HG02973 (cell line): ENCODE results near the gene SRRM3.
"Not testable (repeated sequence)": the region's sequence is repeated elsewhere in the genome, so short reads cannot be mapped to it uniquely, and the experiment has no call there.

ENCODE experiments used
- ATAC-seq: cut with Tn5 transposase; IDR thresholded peaks from one replicate; pipeline ENCODE4 v1.9.1; 2021; ENCODE audit warnings: moderate library complexity; ENCODE audit not compliant: unreplicated experiment

The SRRM3 gene

GRCh38 chr7:76285604-76286374 lies 84.1 kb downstream of the SRRM3 start:
- no peak for ATAC-seq

DNA sequence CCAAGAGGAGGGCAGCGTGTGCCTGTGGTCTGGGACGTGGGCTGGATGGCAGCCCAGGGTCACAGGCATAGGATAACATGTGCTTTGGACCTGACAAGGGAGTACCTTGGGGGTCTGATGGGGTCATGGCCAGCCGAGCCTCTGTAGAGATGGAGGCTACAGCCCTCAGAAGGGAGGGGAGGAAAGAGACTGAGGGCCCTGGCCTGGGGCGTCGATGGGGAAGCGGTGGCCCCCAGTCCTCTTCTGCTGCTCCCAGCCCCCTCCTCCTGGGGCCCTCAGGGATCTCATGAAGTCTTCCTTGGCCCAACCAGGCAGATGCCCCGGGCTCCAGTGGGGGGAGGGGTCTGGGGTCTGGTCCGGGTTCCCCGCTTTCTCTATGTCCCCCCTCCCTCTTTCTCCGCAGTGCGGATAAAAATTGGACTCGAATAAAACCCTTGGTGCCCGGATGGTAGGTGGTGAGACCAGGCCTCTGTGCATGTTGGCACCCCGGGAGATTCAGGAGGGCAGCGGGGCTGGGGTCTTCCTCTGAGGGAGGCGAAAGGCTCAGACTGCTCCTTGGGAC lies 85.2 kb downstream of the SRRM3 start:
- ATAC-seq = no peak

DNA sequence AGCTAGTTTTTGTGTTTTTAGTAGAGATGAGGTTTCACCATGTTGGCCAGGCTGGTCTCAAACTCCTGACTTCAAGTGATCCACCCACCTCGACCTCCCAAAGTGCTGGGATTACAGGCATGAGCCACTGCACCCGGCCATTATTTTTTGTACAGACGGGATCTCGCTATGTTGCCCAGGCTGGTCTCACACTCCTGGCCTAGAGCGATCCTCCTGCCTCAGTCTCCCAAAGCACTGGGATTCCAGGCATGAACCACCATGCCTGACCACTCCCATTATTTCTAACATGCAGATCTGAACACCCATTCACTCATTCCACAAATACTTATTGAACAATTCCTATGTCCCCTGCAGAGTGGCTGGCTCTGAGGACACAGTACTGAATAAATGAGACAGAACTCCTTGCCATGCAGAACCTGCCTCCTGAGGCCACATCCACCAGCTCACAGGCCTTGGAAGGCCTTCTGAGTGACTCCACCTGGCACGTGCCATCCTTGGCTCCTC lies 89.2 kb downstream of the SRRM3 start:
- not testable (repeated sequence) for ATAC-seq

DNA sequence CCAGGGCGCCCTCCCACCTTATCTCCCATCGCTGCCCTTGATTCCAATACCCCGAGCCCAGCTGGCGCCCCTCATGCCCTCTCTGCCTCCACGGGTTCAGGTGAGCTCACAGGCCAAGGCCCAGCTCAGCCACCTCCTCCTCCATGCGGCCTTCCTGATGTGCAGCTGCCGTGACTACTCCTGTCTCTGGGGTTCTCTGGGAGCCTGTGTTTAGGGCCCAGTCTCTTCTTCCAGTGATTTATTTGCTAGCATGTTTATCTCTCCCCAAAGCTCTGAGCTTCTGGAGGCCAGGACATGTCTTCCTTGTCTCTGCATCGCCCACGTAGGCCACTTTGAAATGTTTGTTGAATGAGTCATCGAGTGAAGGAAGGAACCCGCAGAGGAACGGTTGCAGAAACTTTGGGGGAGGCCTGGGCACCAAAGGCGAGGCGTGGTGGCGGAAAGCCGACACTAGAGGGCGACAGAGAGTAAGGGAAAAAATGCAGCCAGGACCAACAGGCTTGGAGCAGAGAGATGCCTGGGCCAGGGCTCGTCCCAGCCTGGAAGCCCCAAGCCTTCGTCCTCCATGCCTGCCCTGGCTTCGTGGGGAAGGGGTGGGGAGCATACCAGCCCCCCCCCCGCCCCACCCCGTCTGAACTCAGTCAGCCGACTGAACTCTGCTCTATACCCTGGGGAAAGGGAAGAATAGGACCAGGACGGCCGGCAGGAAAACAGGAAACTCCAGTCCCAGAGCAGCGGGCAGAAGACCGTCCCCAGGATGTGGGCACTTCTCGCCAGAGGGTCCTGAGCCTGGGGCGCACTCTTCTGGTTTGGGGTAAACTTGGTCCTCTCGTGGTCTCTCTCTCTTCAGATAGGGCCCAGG lies 89.9 kb downstream of the SRRM3 start:
- peak; percentile 84 for ATAC-seq

- no peak for ATAC-seq
Measured at GRCh38 chr7:76292213-76292573, 90.5 kb downstream of the SRRM3 start.

- ATAC-seq = not testable (repeated sequence)
Measured at GRCh38 chr7:76292911-76293310, 91.2 kb downstream of the SRRM3 start.

DNA sequence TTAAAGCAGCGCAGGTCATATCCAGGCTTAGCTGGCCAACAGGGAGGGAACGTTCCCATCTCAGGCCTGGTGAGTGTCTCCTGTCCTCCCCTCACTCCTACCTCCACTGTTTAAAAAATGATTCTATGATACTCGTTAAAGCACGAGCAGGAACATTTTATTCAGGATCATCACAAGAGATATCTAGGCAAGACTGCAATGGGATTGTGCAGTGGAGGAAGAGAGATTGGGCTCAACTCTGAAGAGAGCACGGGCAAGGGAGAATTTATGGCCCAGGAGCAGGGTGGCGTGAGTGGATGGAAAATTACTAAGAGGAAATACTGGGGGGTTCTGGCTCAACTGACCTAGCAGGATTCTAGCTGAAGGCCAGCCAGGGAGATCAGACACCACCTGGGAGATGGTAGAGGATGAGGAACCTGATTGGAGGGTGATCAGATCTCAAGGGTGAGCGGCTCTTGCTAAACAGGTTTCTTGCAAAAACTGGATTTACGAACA lies 91.8 kb downstream of the SRRM3 start:
- no peak for ATAC-seq

DNA sequence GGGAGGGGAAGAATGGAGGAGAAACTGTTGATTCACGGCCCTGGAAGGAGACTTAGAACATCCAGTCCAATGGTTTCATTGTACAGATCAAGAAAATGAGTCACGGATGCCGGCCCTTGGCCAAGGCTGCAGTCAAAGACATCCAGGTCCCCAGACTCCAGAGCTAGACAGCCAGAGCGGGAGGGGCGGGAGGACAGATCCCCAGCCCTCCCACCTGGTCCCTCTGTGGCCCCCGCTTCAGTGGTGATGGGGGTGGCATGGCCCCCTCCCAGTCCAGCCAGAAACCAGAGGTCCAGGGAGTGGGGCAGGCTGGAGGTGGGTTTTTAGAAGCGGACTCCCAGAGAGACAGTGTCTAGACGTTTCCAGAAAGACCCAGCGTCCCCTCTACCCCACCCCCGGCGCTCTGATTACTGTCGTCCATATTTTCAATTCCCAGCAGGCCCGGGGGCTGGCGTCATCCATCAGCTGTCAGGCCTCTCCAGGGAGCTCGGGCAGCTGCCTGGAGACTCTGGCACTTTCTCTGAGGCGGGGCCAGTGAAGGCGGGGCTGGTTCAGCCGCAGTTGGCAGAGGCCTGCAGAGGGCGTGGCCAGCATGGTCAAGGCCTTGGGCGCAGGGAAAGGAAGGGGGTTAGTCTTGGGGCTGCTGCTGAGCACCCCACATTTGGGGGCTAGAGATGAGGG lies 92.8 kb downstream of the SRRM3 start:
- ATAC-seq = no peak

GRCh38 chr7:76296743-76297740 lies 95.3 kb downstream of the SRRM3 start:
- ATAC-seq = no peak

DNA sequence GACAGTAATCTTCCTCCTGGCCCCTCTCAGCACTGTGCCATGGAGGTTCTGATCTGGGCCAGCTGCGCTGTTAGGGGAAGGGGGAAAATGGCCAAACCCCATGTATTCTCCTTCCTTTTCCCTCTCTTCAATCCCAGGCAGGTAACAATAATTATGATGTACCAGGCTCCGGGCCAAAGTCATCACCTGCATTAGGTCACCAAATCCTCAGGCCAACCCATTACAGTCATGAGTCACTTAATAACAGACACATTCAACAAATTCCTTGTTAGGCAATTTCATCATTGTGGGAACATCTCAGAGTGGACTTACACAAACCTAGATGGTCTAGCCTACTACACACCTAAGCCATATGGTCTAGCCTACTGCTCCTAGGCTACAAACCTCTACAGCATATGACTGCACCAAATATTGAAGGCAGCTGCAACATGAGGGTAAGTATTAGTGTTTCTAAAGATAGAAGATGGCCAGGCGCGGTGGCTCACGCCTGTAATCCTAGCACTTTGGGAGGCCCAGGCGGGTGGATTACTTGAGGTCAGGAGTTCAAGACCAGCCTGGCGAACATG lies 98.6 kb downstream of the SRRM3 start:
- no peak for ATAC-seq

GRCh38 chr7:76301000-76301399 lies 99.3 kb downstream of the SRRM3 start:
- no peak for ATAC-seq

GRCh38 chr7:76302347-76303201 lies 100.9 kb downstream of the SRRM3 start, which contains the start of gene HSPB1:
HSPB1 (plus strand) TSS chr7:76302673; CDS start chr7:76302713, 40 bp downstream.
- peak; percentile 41 for ATAC-seq

DNA sequence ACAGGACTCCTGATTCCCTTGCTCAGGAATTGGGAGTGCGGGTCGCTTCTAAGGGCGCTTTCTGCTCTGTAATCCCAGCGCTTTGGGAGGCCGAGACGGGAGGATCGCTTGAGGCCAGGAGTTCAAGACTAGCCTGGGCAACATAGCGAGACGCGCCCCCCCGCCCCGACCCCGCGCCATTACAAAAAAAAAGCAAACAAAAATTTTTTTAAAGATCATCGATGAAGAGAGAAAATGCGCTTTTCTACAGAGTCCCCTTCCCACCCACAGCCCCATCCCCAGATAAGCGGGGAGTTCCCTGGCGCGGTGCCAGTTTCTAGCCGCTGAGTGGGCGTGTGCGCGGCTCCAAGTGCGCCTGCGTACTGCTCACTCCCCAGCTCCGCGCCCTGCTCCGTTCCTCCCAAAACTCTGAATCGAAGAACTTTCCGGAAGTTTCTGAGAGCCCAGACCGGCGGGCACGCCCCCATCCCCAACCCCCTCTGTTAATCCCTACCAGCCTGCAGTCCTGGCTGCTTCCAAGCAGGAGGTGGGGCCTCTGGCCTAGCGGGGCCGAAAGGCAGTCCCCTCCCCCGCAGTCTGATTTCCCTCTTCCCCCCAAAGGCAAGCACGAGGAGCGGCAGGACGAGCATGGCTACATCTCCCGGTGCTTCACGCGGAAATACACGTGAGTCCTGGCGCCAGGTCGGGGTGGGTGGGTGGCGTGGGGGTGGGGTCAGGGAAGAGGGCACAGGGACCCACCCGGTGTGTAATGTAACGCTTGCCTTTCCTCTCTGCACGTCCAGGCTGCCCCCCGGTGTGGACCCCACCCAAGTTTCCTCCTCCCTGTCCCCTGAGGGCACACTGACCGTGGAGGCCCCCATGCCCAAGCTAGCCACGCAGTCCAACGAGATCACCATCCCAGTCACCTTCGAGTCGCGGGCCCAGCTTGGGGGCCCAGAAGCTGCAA lies 101.8 kb downstream of the SRRM3 start:
- ATAC-seq = no peak

GRCh38 chr7:76304888-76305375 lies 103.2 kb downstream of the SRRM3 start:
- ATAC-seq = no peak

- ATAC-seq = not testable (repeated sequence)
Measured at GRCh38 chr7:76308874-76309273, 107.2 kb downstream of the SRRM3 start.

DNA sequence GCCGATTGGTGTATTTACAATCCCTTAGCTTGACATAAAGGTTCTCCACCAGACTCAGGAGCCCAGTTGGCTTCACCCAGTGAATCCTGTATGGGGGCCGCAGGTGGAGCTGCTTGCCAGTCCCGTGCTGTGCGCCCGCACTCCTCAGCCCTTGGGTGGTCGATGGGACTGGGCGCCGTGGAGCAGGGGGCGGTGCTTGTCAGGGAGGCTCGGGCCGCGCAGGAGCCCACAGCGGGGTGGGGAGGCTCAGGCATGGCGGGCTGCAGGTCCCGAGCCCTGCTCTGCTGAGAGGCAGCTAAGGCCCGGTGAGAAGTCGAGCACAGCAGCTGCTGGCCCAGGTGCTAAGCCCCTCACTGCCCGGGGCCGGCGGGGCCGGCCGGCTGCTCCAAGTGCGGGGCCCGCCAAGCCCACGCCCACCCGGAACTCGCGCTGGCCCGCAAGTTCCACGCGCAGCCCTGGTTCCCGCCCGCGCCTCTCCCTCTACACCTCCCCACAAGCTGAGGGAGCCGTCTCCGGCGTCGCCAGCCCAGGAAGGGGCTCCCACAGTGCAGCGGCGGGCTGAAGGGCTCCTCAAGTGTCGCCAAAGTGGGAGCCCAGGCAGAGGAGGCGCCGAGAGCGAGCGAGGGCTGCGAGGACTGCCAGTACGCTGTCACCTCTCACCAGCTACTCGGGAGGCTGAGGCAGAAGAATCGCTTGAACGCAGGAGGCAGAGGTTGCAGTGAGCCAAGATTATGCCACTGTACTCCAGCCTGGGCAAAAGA lies 107.8 kb downstream of the SRRM3 start:
- ATAC-seq = not testable (repeated sequence)
